Colonic mucosa (tissue), 4 donors: ENCODE results near the gene PDE4D. TPM values are rescaled to one million over a fixed set of nuclear protein-coding genes. Genes with fewer than 3 reads are reported as not detected.

Source experiments
- DNase-seq: peaks from one replicate; pipeline ENCODE4 v3.0.0-alpha.2; 2020
- H3K27ac ChIP-seq: fragments of 200-600 bp; one replicate; pipeline ENCODE4 v1.8.0; 2021
- H3K27me3 ChIP-seq: fragments of 200-600 bp; one replicate; pipeline ENCODE4 v1.8.0; 2021
- H3K36me3 ChIP-seq: fragments of 200-600 bp; one replicate; pipeline ENCODE4 v1.8.0; 2021
- H3K4me1 ChIP-seq: fragments of 200-600 bp; one replicate; pipeline ENCODE4 v1.8.0; 2021; ENCODE audit warnings: mild to moderate bottlenecking
- H3K4me3 ChIP-seq: fragments of 200-600 bp; one replicate; pipeline ENCODE4 v1.8.0; 2021
- H3K9ac ChIP-seq, 2 donors: one replicate each; pipeline ENCODE4 v1.7.0; 2013; ENCODE audit warnings: control low read depth in 2 of 2, low read depth in 2 of 2, low read length in 2 of 2
- H3K9me3 ChIP-seq: fragments of 200-600 bp; one replicate; pipeline ENCODE4 v1.8.0; 2021
- intact Hi-C: fragments of 100-400 bp; cut with DNase I; formaldehyde crosslinking; loops from one replicate; pipeline ENCODE4 v1.14.1; 2022
- total RNA-seq, 2 donors: library from RNA; stranded (reverse); fragmentation: NEBNext Ultra II Directional in 1 of 2; extraction: Animal tissue kit (Norgen Biotek cat#: 25700) in 1 of 2; gene quantifications; one replicate each; pipeline ENCODE4 v1.2.1, GENCODE V29; 2021
- TF ChIP-seq, protein P1 (sequence below): fragments of 200-600 bp; IDR thresholded peaks from one replicate; pipeline ENCODE4 v1.8.0; 2022; ENCODE audit warnings: antibody characterized with exemption, mild to moderate bottlenecking
- donor health status: healthy.
- donor health status: DM: no; HTN: no; CAD: no.
- donor health status: DM: no; HTN: no; CAD: no.

Gene PDE4D
- total RNA-seq, 2 donors from 2014 or later: 23.1 to 53.7 TPM

GRCh38 chr5:59777028-59777427 lies 116.5 kb downstream of the PDE4D start:
- Histone ChIP-seq H3K4me3 (no peak overlapping the region), H3K4me1 (no peaks in the 10 kb centered on the region), H3K27ac (no peak overlapping the region), H3K36me3 (no peaks in the 10 kb centered on the region), H3K27me3 (no peaks in the 10 kb centered on the region), H3K9ac (no peak overlapping the region), H3K9me3 (no peaks in the 10 kb centered on the region)
- TF ChIP-seq, protein P1, sequence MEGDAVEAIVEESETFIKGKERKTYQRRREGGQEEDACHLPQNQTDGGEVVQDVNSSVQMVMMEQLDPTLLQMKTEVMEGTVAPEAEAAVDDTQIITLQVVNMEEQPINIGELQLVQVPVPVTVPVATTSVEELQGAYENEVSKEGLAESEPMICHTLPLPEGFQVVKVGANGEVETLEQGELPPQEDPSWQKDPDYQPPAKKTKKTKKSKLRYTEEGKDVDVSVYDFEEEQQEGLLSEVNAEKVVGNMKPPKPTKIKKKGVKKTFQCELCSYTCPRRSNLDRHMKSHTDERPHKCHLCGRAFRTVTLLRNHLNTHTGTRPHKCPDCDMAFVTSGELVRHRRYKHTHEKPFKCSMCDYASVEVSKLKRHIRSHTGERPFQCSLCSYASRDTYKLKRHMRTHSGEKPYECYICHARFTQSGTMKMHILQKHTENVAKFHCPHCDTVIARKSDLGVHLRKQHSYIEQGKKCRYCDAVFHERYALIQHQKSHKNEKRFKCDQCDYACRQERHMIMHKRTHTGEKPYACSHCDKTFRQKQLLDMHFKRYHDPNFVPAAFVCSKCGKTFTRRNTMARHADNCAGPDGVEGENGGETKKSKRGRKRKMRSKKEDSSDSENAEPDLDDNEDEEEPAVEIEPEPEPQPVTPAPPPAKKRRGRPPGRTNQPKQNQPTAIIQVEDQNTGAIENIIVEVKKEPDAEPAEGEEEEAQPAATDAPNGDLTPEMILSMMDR: no peak
- no peak for DNase-seq
- intact Hi-C loops: no loop called here

- Histone ChIP-seq H3K27ac (no peak overlapping the region), H3K4me1 (no peaks in the 10 kb centered on the region), H3K36me3 (no peaks in the 10 kb centered on the region), H3K9ac (no peak overlapping the region), H3K27me3 (no peaks in the 10 kb centered on the region), H3K4me3 (no peak overlapping the region), H3K9me3 (no peaks in the 10 kb centered on the region)
- DNase-seq: no peak
- intact Hi-C loops: no loop called here
- TF ChIP-seq, protein P1: no peak
Observed at GRCh38 chr5:59773294-59773693, 120.2 kb downstream of the PDE4D start.

GRCh38 chr5:59772757-59773156 lies 120.8 kb downstream of the PDE4D start:
- Histone ChIP-seq H3K27ac (no peak overlapping the region), H3K9me3 (no peaks in the 10 kb centered on the region), H3K4me3 (no peak overlapping the region), H3K9ac (no peak overlapping the region), H3K36me3 (no peaks in the 10 kb centered on the region), H3K4me1 (no peaks in the 10 kb centered on the region), H3K27me3 (no peaks in the 10 kb centered on the region)
- intact Hi-C loops: no loop called here
- TF ChIP-seq, protein P1: no peak
- no peak for DNase-seq

- Histone ChIP-seq H3K9me3 (no peaks in the 10 kb centered on the region), H3K27ac (no peak overlapping the region), H3K36me3 (no peaks in the 10 kb centered on the region), H3K9ac (no peak overlapping the region), H3K27me3 (no peaks in the 10 kb centered on the region), H3K4me1 (no peaks in the 10 kb centered on the region), H3K4me3 (no peak overlapping the region)
- intact Hi-C loops: no loop called here
- DNase-seq: no peak
- TF ChIP-seq, protein P1: no peak
Observed at GRCh38 chr5:59772206-59772605, 121.3 kb downstream of the PDE4D start.

DNA sequence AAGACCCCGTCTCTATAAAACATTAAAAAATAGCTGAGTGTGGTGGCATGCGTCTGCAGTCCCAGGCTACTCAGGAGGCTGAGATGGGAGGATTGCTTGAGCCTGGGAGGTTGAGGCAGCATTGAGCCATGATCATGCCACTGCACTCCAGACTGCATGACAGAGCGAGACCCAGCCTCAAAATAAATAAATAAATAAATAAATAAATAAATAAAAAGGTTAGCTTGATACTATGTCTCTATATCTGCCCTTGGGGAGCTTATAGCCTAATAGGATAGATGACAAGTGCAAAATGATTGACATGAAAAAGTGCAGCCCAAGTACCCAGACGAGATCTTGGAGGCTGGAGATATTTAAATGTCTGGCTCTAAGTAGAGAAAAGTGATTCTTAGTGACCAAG lies 122.6 kb downstream of the PDE4D start:
- H3K9ac ChIP-seq: no peak overlapping the region
- H3K36me3 ChIP-seq: no peaks in the 10 kb centered on the region
- H3K4me3 ChIP-seq: no peak overlapping the region
- intact Hi-C loops: no loop called here
- H3K4me1 ChIP-seq: no peaks in the 10 kb centered on the region
- TF ChIP-seq, protein P1: no peak
- H3K27me3 ChIP-seq: no peaks in the 10 kb centered on the region
- no peak for DNase-seq
- no peak overlapping the region for H3K27ac ChIP-seq
- H3K9me3 ChIP-seq: no peaks in the 10 kb centered on the region

- no peak for DNase-seq
- H3K9me3 ChIP-seq: no peaks in the 10 kb centered on the region
- TF ChIP-seq, protein P1: no peak
- no peaks in the 10 kb centered on the region for H3K27me3 ChIP-seq
- intact Hi-C loops: no loop called here
- H3K9ac ChIP-seq: no peak overlapping the region
- no peaks in the 10 kb centered on the region for H3K36me3 ChIP-seq
- H3K4me1 ChIP-seq: no peaks in the 10 kb centered on the region
- H3K27ac ChIP-seq: no peak overlapping the region
- H3K4me3 ChIP-seq: no peak overlapping the region
Observed at GRCh38 chr5:59769832-59770231, 123.7 kb downstream of the PDE4D start.
